GM12873 (cell line): ENCODE measurements around the gene KRT6B.

Experiments
- TF ChIP-seq, protein P1 (sequence below): IDR thresholded peaks from 2 replicates; pipeline ENCODE4 v1.5.1; 2012; ENCODE audit warnings: low read depth, mild to moderate bottlenecking, moderate library complexity, low read length, control low read depth; ENCODE audit not compliant: insufficient read depth; ENCODE audit errors: missing control alignments

KRT6B gene

DNA sequence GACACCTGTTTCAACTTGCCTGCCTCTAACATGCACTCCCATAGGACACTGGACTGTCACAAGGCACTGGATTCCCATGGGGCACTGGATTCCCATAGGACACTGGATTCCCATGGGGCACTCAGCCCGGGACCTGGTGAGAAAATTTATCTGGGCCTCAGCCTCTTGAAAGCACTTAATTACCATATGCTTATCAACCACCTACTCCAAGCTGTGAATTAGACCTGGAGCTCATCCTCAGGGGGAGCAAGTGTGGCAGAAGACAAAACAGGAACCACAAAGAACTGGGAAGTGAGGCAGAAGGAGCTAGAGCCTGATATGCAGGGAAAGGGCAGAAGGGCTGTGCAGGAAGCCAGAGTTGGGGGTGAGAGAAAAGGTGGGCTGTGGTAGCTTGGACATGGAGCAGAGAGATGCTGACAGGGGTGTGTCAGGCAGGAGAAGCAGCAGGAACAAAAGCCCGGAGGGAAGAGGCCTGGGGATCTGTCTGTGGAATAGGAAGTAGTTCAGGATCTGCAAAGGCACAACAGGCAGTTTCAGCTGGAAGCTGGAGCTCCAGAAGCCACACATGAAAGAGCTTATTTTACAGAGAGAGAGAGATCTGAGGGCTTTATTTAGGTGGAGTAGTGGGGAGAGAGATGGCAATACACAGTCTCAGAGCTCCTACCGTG is 48.9 kb downstream of the KRT6B start:
- TF ChIP-seq, protein P1, sequence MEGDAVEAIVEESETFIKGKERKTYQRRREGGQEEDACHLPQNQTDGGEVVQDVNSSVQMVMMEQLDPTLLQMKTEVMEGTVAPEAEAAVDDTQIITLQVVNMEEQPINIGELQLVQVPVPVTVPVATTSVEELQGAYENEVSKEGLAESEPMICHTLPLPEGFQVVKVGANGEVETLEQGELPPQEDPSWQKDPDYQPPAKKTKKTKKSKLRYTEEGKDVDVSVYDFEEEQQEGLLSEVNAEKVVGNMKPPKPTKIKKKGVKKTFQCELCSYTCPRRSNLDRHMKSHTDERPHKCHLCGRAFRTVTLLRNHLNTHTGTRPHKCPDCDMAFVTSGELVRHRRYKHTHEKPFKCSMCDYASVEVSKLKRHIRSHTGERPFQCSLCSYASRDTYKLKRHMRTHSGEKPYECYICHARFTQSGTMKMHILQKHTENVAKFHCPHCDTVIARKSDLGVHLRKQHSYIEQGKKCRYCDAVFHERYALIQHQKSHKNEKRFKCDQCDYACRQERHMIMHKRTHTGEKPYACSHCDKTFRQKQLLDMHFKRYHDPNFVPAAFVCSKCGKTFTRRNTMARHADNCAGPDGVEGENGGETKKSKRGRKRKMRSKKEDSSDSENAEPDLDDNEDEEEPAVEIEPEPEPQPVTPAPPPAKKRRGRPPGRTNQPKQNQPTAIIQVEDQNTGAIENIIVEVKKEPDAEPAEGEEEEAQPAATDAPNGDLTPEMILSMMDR, result no peak

DNA sequence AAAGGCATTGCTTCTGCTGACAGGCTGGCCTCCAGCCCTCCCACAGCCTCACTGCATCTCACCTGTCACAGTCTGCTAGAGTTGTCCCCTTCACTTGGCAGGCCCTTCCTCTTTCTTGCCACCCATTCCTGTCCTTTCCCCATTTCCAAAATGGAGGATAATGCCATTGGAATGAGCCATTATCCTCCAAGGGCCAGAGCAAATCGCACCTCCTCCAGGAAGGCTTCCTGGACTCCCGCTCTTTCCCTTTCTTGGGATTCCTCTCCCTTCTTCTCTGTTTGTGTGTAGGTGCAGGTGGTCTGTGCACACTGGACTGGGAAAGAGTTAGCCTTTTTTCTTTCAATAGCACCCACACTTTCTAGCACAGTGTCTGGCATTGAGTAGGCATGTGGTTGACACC is 49.6 kb downstream of the KRT6B start:
- TF ChIP-seq, protein P1, result no peak

DNA sequence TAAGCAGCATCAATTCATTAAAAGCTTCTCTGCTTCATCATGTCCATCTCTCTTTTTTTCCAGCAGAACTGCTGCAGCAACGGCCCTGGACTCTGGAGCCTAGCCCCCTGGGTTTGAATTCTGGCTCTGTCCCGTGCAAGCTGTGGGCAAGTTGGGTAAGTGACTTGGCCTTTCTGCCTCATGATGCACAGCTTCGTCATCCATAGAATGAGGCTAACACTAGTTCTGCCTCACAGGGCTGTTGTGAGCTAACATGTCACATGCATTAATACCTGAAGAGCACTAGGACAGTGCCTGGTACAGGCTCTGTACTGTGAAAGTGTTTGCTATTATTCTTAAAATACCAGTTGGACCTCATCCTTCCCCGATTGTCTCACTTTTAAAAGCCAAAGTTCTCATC is 50.0 kb downstream of the KRT6B start:
- TF ChIP-seq, protein P1, result no peak

DNA sequence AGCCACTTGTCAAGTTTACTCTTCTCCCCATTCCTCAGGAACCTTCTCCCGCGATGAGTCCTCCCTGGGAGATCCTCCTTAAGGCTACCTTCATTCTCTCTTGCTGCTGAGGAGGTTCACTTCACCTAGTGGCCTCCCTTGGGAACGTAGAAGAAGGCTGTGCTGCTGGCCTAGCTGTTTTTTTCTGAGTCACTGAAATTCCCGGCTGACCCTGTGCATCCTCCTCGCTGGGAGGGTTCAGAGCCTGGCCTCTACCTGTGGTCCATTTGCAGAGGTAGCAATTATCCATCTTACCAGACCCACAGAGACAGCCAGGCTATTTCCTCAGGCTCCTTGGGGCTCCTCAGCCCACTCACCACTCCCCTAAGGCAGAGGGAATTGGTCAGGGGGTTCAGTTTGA is 50.4 kb downstream of the KRT6B start:
- TF ChIP-seq, protein P1, result no peak

DNA sequence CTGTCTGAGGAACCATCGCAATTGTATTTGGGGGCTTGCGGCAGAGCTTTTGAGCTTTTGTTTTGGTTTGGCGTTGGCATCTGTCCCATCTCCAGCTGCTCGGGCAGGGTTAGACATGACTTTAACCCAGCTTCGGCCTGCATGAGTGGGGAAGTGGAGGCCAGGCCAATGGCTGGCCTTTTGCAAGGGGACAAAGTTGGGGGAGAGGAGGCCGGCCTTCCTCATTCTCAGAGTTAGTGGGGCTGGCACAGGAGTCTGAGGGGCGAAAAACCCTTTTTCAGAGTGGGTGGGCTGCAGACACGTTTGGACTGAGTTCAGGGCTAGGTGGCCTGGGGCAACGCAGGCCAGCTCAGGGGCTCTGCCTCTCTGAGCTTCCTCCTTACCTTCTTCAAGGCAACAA is 51.0 kb downstream of the KRT6B start:
- TF ChIP-seq, protein P1, result no peak

DNA sequence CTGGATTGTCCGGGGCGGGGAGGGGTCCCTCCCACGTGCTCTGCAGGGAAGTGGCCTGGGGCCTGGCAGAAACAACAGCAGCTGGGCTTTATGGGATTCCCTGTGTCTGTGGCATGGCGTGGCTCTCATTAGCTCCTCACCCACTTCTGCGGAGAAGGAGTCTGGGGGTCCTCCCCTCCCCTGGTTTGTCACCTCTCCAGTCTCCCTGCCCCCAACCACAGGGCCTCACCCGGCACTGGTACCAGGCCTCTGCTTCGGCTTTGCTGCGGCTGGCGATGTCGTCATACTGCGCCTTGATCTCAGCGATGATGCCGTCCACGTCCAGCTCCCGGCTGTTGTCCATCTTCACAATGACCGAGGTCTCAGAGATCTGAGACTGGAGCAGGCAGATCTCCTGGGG is 52.2 kb downstream of the KRT6B start:
- TF ChIP-seq, protein P1, result no peak

DNA sequence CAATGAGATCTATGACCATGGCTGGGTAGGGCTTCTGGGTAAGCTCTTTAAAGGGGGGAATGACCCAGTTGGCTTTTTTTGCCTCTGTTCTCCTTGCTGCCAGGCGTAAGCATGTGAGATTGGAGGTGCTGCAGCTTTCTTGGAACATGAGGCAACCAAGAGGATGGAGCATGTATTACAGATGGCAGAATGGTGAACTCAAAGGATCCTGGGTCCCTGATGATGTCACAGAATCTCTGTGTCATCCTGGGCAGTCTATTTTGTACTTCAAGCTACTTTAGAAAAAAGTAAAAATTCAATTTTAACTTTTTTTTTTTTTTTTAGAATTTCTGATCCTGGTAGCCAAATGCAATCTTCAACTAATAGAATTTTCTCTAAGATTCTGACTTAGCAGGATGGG is 53.8 kb downstream of the KRT6B start:
- TF ChIP-seq, protein P1, result no peak

DNA sequence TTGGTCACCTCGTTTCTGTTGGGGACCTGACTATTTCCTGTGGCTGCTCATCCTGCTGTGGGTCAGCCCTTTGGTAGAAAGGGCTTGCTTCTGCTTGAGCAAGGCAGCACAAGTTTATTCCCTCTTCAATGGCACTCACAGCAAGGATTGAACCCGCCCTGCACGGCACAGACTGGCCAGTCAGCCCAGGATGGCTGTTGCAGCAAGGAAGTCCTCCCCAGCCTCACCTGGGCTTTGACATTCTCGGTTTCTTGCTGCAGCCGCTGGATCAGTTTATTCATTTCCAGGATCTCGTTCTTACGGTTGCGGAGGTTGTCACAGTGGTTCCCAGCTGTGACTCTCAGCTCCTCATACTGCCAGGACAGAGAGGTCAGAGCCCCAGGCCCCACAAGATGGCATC is 55.3 kb downstream of the KRT6B start:
- TF ChIP-seq, protein P1, result no peak
